ENCODE data around the gene CDHR3. TPM values are rescaled to one million over a fixed set of nuclear protein-coding genes. Genes with fewer than 3 reads are reported as not detected.

The CDHR3 gene
- total RNA-seq, 1 experiment from 2014 or later = 3.3 TPM

- no peak overlapping the region; a peak in 1 of 5 replicates for H3K4me3 Mint-ChIP-seq
- Histone ChIP-seq H2BK20ac (ENCODE audit: low read depth, low read length, poor library complexity, severe bottlenecking) (no peak overlapping the region), H3K79me2 (ENCODE audit: insufficient read depth, low read length) (no peaks in the 10 kb centered on the region), H3K27ac (ENCODE audit: insufficient read length, low read depth, low read length) (no peak overlapping the region), H4K91ac (ENCODE audit: insufficient read length, low read depth, low read length) (no peak overlapping the region), H4K20me1 (ENCODE audit: control insufficient read depth, insufficient read depth, insufficient read length) (no peaks in the 10 kb centered on the region), H2AFZ (ENCODE audit: low read length) (no peak overlapping the region), H4K8ac (replicated peaks; ENCODE audit: insufficient read length, low read depth, low read length) (no peak overlapping the region), H3K14ac (ENCODE audit: insufficient read depth, low read length) (no peak overlapping the region), H2AK5ac (ENCODE audit: insufficient read length, low read length) (no peak overlapping the region), H3K4me1 (ENCODE audit: insufficient read depth, low read length) (no peaks in the 10 kb centered on the region), H3K79me1 (ENCODE audit: insufficient read depth, low read depth, low read length, poor library complexity, severe bottlenecking) (no peaks in the 10 kb centered on the region), H2BK12ac (ENCODE audit: insufficient read length, low read depth, low read length) (no peak overlapping the region), H3K9ac (ENCODE audit: extremely low read depth, insufficient read length, low read length) (no peak overlapping the region), H2BK5ac (ENCODE audit: insufficient read length, low read length) (no peak overlapping the region), H3K9me3 (ENCODE audit: control insufficient read depth, low read depth, low read length) (no peaks in the 10 kb centered on the region), H3K27me3 (ENCODE audit: insufficient read depth, low read length) (no peaks in the 10 kb centered on the region), H3K4me2 (ENCODE audit: insufficient read depth, insufficient read length, low read length) (no peak overlapping the region), H3K56ac (ENCODE audit: insufficient read length, low read depth, low read length) (no peak overlapping the region), H3T11ph (ENCODE audit: low read length) (no peak overlapping the region), H2BK15ac (ENCODE audit: low read depth, low read length) (no peak overlapping the region), H2BK120ac (ENCODE audit: low read depth, low read length, poor library complexity, severe bottlenecking) (no peak overlapping the region), H3K23ac (ENCODE audit: insufficient read length, low read depth, low read length) (no peak overlapping the region), H3K18ac (ENCODE audit: insufficient read length, low read depth, low read length) (no peak overlapping the region), H3K23me2 (ENCODE audit: insufficient read length, low read depth, low read length, poor library complexity, severe bottlenecking) (no peaks in the 10 kb centered on the region), H4K5ac (ENCODE audit: insufficient read length, low read depth, low read length) (no peak overlapping the region), H3K4ac (ENCODE audit: low read depth, low read length) (no peak overlapping the region)
- 0 out of 7 replicates have a peak, but pooled peaks cover 0 to 1% (median 0%) of the 10 kb centered on the region in 3 experiments for H3K36me3 Mint-ChIP-seq (ENCODE audit: insufficient read depth in 1 of 3, low read depth in 3 of 3)
- peaks cover 6 to 13% of the 10 kb centered on the region in 2 experiments; a peak in 3 of 4 replicates for H3K4me1 Mint-ChIP-seq
- no peak overlapping the region for H3K27ac Mint-ChIP-seq
- no peak for DNase-seq
- TF ChIP-seq, protein P1, sequence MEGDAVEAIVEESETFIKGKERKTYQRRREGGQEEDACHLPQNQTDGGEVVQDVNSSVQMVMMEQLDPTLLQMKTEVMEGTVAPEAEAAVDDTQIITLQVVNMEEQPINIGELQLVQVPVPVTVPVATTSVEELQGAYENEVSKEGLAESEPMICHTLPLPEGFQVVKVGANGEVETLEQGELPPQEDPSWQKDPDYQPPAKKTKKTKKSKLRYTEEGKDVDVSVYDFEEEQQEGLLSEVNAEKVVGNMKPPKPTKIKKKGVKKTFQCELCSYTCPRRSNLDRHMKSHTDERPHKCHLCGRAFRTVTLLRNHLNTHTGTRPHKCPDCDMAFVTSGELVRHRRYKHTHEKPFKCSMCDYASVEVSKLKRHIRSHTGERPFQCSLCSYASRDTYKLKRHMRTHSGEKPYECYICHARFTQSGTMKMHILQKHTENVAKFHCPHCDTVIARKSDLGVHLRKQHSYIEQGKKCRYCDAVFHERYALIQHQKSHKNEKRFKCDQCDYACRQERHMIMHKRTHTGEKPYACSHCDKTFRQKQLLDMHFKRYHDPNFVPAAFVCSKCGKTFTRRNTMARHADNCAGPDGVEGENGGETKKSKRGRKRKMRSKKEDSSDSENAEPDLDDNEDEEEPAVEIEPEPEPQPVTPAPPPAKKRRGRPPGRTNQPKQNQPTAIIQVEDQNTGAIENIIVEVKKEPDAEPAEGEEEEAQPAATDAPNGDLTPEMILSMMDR (conservative IDR thresholded peaks at IDR 0.05) = no peak
- WGBS (ENCODE audit: extremely low coverage, insufficient read length, low lambda C conversion rate) = no CpG with 5 or more reads among the region's 5 CpGs
- peaks cover 6% of the 10 kb centered on the region for H3K27me3 Mint-ChIP-seq (ENCODE audit: low read depth)
- H3K9me3 Mint-ChIP-seq = no peaks in the 10 kb centered on the region; a peak in 1 of 5 replicates
Observed at GRCh38 chr7:106038289-106038688, 75.2 kb downstream of the CDHR3 start.

All from H9 (cell line).